ENCODE data around the gene PARD3.

Gene PARD3

GRCh38 chr10:34319197-34319846, 495.8 kb downstream of the PARD3 start:
- DNase-seq, result peak; percentile 86

- DNase-seq, result no peak
Observed at GRCh38 chr10:34316154-34316553, 498.9 kb downstream of the PARD3 start.

DNA sequence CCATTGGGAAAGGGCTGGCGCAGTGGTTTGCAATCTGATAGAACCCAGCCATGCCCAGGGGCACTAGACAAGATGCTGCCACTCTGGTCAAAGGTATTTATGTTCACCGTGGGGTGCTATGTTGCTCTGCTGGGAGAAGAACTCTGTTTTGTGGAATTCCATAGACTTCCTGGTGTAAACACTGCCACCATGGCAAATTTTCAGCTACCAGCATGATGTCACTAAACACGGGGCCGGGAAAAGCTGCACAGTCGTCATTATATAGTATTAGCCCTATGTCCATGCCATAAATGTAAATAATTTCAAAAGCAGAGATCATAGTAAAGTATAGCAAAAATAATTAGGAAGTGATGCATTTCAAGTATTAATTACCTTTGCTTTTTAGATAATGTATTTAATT, 500.6 kb downstream of the PARD3 start:
- DNase-seq, result no peak

DNA sequence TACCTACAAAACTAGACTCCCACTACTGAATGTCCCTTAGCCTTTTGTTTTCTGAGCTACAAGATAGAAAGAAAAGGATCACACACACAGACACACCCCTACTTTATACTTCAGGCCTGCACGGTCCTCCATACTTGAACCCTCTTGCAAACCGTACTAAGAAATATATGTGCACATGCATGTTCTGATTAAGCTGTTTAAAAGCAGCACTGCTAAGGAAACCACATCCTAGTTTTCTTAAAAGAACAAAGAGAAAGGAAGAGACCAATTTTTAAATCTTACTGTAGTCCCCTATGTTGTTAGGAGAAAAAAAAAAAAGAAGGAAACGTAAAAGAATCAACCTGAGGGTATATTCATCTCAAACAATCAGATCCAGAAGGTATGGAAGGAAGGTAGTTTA, 501.2 kb downstream of the PARD3 start:
- no peak for DNase-seq

- DNase-seq, result no peak
Observed at GRCh38 chr10:34313353-34313752, 501.7 kb downstream of the PARD3 start.

GRCh38 chr10:34311679-34312078, 503.4 kb downstream of the PARD3 start:
- no peak for DNase-seq

DNA sequence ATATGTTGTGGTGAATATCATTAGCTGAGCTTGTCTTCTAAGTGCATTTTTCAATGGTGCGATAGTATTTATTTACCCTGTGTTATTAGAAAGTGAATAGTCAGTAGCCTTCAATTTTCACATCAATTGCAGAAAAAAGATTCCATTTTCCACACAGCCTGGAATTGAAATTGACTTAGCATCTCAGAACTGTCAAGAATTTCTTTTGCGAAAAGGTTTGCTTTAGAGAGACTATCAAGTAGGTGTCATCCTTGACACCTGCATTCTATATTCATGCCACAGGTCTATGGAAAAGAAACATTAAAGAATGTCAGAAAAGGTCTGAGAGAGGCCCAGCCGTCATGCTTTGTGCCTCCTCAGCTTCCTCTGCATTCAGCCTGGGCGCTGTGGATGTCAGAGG, 504.9 kb downstream of the PARD3 start:
- no peak for DNase-seq

- no peak for DNase-seq
Observed at GRCh38 chr10:34305189-34305588, 509.9 kb downstream of the PARD3 start.

DNA sequence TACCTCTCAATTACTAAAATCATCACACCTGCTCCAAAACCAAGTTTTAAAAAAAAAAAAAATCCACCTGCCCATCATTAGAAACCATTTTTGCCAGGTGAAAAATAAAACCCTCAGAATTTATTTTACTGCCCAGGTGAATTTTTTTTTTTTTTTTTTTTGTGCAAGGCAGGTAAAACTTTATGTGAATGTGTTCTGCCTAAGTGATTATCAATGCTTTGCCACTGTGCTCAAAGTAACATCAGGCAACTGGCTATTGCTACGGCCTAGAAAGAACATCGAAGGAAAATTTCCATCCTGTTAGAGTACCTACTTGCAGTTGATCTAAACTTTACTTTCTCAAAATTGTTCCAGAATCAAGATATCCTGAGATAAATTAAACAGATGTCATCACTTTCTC, 512.1 kb downstream of the PARD3 start:
- DNase-seq, result no peak

GRCh38 chr10:34299105-34299611, 515.9 kb downstream of the PARD3 start:
- DNase-seq, result no peak

DNA sequence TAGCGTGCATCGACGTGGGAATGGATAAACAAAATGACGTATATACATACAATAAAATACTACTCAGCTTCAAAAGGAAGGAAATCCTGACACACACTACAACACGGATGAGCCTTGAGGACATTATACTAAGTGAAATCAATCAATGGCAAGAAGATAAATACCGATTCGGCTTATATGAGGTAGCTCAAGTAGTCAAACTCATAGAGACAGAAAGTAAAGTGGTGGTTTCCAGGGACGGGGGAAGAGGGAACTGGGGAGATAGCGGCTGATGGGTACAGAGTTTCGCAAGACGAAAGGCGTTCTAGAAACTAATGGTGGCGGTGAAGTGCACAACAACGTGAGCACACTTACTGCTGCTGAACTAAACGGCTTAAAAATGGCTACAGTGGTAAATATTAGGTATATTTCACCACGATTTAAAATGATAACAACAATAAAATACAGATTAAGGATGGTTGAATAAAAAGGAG, 516.7 kb downstream of the PARD3 start:
- DNase-seq, result no peak

GRCh38 chr10:34297541-34298345, 517.4 kb downstream of the PARD3 start:
- no peak for DNase-seq

DNA sequence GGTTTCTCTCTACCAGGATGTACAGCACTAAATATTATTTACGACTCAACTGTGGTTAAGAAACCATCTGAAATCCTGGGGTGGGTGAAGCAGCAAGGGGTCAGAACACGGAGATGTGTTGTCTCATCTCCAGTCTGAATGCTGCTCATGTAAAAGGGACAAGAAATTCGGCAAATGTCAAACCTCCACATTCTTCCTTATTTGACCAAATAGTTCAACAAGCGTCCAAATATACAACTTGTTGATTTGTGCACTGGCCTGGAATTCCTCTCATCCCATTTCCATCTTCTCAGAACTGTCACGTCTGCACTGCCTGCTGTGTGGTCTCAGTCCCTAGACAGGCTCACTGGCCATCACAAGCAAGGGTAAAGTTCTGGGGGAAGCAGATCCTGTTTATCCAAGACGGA, 520.0 kb downstream of the PARD3 start:
- no peak for DNase-seq

GRCh38 chr10:34294137-34294536, 521.0 kb downstream of the PARD3 start:
- DNase-seq, result no peak

DNA sequence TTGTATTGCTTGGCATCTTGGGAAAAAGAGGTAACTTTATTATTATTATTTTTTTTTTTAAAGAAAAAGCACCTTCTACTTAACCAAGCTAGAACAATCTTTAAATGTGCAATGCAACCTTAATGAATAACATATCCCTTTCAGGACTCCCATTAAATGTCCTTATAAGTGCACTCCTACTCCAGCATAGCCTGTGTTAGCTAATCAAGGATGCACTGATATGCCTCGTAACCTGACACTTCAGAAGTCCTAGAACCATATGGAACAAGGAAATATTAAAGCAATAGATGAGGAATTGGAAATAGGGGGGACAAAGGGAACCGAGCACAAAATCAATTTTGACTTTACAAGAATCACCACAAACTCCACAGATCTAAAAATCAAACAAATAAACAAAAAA, 522.4 kb downstream of the PARD3 start:
- DNase-seq, result no peak

DNA sequence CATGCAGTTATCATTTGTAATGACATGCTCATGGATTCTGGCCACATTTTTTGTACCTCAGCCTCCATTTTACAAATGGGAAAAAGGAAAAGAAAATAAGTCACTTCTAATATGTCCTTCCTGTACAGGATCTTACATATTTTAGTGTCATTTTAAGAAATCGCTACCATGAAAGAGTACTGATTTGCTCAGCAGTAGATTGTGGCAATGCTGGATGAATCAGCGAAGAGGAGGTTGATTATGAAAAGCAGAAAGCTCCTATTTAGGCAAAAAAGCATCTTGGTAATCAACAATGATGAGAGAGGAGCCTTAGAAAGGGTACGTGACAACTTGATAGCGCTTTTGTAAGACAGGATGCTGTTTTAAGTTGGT, 522.9 kb downstream of the PARD3 start:
- DNase-seq, result no peak

DNA sequence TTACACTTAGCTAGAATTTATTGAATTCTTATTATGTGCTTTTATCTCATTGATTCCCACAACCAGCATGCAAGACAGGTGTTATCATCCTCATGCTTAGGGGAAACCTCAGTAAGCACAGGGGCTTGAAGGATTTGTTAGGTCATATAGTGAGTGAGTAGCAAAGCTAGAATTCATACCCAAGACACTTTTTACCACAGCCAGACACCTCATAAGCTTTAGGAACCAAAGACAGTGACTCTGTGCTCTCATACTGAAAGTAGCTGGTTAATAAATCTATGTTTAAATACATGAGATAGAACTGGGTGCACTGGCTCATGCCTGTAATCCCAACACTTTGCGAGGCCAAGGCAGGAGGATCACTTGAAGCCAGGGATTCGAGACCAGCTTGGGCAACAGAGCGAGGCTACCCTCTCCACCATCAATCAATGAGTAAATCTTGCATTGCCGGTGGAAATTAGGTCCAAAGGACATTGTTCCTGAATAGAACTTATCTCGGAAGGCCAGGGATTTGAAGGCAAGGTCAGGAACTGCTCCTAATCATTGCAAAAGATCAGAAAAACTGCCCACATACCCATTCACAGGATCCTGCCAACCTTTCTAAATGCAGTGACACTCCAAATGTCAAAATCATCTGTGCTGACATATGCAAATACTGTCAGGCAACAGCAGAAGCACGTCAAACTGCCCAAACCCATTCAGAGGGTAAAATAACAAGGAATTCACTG, 523.5 kb downstream of the PARD3 start:
- no peak for DNase-seq

- no peak for DNase-seq
Observed at GRCh38 chr10:34290412-34291081, 524.5 kb downstream of the PARD3 start.

- no peak for DNase-seq
Observed at GRCh38 chr10:34288634-34289033, 526.5 kb downstream of the PARD3 start.

GRCh38 chr10:34286136-34286739, 528.9 kb downstream of the PARD3 start:
- DNase-seq, result no peak

DNA sequence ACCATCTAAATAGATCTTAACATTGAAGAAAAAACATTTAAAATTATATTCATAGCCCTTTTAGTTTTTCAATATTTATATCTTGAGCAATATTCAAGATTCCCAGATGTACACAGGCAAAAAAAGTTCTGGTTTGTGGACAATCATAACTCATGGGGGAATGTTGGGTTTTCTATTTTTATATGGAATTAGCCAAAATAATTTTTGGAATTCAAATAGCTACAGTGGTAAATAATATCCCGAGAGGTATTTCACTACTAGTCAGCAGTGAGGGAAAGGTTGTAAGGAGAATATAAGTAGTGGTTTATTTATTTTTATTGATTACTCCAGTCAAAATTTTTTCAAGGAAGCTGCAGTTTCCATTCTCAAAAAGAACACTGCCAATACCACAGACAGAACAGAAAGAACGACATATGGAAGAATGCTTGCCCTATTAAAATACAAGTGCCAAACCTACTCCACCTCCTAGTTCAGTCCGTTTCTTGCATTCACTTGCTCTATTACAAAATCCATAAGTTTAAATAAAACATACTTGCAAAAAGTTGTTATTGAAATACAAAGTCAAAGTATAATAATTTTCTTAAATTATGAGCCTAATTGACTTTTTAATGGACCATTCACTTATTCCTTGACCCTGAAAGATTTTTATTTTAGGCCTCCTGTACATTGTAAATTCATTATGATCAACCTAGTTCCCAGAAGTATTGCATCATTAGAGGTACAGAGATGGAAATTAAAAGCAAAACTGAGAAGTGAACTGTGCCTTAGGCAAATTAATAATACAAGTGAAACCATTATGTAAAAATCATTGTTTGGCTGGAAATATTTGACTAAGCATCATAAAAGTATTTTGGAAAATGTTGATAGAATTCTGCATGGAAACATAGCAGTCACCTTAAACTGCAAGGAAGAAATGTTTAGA, 533.2 kb downstream of the PARD3 start:
- DNase-seq, result no peak
